ENCODE data around the gene UBE2E2.

UBE2E2 gene

DNA sequence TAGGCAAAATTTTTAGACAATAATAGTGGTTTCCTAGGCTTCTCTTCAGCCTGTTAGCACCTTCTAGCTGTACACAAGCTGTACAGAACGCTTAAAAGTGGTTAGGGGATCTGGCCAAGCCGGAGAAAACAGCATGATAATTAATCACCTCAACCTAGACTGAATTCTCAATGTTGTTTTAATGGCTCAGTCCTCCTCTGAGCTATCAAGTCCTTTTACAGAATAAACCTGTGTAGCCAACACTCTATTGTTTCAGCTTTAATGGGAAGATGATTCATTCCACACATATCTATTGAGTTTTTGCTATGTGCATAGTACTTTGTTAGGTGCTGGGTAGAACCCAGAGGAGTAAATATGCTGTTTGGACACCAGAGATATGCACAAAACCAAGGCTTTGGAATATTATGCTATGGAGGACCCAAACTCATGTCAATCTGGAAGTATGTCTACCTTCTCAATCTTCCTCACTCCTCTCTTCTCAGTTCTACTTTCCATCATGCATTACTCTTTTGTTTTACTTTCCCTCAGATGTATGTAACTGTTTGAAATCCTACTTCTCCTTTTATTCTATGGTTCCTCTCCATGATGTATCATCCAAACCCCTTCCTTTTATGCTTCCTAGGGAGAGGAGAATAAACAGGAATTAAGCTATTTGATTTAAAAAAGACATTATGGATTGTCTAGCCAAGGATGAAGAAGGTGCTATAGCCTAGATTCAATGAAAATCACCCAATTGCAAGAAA, 27.6 kb upstream of the UBE2E2 start:
- TF ChIP-seq CTCF (IDR thresholded peaks at IDR 0.05) = no peak

DNA sequence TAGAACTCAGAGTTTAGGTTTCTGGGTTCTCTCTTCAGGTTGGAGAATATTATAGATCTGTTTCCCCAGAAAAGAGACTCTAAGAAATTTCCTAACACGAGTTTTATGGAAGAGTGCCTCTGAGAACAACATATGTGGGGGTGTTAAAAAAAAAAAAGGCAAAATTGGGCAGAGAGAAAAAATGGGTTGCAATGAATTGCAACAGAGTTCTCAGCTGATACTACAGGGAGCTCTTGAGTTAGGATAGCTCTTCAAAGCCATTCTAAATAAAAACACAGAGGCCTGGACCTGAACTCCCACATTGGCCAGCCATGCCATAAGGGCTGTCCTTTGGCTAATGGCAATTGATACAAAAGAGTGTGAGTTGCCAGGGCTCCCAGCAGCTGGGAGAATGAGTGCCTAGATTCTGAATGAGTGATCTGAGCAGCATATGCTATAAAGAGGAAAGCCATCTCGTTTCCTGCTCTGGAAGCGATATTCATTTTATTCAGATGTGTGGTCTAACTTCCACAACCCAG, 20.1 kb upstream of the UBE2E2 start:
- TF ChIP-seq CTCF (IDR thresholded peaks at IDR 0.05) = no peak

DNA sequence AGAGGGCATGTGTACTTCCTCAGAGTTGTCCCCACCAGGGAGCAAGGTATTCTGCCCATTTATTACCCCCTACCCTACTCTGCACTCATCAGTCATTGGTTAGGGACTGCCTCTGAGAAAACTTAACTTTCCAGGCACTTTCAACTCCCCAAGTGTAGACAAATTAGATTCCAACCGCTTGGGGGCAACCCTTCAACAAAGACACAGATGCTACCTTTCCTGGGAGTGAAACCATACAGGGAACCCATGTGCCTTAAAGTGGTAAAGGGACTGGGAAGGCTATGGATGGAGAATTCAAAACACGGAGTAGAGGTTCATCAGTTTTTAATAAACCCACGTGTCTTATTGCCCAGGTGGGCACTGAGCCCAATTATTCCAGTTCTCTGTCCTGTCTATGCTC, 19.4 kb upstream of the UBE2E2 start:
- peak; percentile 57 for TF ChIP-seq CTCF (IDR thresholded peaks at IDR 0.05)

GRCh38 chr3:23185861-23186260, 17.3 kb upstream of the UBE2E2 start:
- no peak for TF ChIP-seq CTCF (IDR thresholded peaks at IDR 0.05)

DNA sequence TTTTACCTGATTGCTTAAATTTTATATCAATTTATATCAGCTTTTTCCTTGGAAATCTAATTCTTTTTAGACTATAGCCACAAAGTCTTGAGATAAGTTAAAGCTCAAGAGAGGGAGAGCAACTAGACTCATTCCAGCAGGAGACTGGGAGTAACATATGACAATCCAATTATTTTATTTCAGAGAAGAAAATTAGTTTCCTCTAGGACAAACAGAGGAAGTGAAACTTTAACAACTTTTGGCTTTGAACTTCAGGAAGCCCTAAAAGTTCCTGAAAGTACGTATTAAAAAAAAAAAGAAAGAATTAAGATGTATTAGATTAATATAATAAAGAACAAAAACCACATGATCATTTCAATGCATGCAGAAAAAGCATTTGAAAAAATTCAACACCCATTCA, 13.9 kb upstream of the UBE2E2 start:
- TF ChIP-seq CTCF (IDR thresholded peaks at IDR 0.05) = no peak

DNA sequence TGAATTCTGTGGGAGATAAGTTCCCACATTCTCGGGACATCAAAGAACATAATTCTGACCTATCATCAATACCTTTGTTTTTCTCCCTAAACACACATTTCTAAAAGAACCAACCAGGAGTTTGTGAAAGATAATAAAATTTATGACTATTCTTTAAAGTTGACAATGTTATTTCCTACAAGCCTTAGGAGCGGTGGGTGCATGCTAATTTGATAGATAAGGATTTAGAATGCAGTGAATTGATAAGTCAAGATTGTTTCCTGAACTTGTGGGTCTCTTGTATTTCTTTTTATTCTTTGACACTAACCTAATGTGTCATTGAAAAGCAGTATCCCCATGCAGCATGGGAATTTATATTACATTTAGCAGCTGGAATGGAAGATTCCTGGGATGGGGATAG, 10.3 kb upstream of the UBE2E2 start:
- TF ChIP-seq CTCF (IDR thresholded peaks at IDR 0.05) = no peak

- TF ChIP-seq CTCF (IDR thresholded peaks at IDR 0.05) = no peak
Measured at GRCh38 chr3:23193831-23194230, 9.3 kb upstream of the UBE2E2 start.

DNA sequence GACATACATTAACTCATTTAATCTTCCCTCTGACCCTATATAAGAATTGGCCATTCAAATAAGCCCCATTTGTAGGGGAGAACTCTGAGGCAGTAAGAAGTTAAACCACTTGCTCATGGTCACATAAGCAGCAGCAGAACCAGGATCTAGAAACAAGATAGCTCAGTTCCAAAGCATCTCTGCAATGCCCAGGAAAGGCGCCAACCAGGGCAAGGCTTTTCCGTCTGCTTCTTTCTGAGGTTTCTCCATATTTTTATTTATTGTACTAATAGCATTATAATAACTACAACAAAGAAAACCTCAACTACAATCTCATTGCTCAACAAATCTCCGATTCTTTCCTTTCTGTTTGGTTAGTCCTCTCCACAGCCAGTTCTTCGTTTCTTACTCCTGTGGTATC, 4.3 kb upstream of the UBE2E2 start:
- no peak for TF ChIP-seq CTCF (IDR thresholded peaks at IDR 0.05)

All from LNCAP (cell line).